Panc1 (cell line): ENCODE results near the gene GPAM.

Experiments used
- CTCF ChIP-seq: fragments of 450-650 bp; IDR thresholded peaks from 2 replicates; pipeline ENCODE4 v1.5.1; 2017; ENCODE audit warnings: mild to moderate bottlenecking
- POLR2AphosphoS5 ChIP-seq: IDR thresholded peaks from 2 replicates; pipeline ENCODE4 v1.6.1; 2012; ENCODE audit warnings: mild to moderate bottlenecking, low read depth, low read length, moderate library complexity
- REST ChIP-seq, 2 experiments: IDR thresholded peaks; 2 replicates each; pipeline ENCODE4 v1.6.1; 2011 to 2012; ENCODE audit warnings: low read depth in 2 of 2, control low read depth in 1 of 2, low read length in 1 of 2, mild to moderate bottlenecking in 1 of 2, moderate library complexity in 1 of 2; ENCODE audit not compliant: insufficient read depth in 1 of 2
- SIN3A ChIP-seq: IDR thresholded peaks from 2 replicates; pipeline ENCODE4 v1.6.1; 2012; ENCODE audit warnings: low read depth, mild to moderate bottlenecking, low read length, moderate library complexity, borderline replicate concordance; ENCODE audit not compliant: insufficient read depth
- TCF7L2 ChIP-seq: IDR thresholded peaks from 2 replicates; pipeline ENCODE4 v1.6.1; 2011; ENCODE audit warnings: mild to moderate bottlenecking, low read depth, low read length, inconsistent platforms

GRCh38 chr10:112226439-112227248 lies 43.1 kb upstream of the GPAM start:
- TF ChIP-seq REST (IDR thresholded peaks at IDR 0.05; ENCODE audit: insufficient read depth in 1 of 2, low read depth in 2 of 2, low read length in 1 of 2) (no peak), CTCF (no peak), POLR2AphosphoS5 (no peak), TCF7L2 (no peak), SIN3A (no peak)
